ENCODE data around the gene TRPM3. TPM values are rescaled to one million over a fixed set of nuclear protein-coding genes. Genes with fewer than 3 reads are reported as not detected.
A peak's percentile ranks its signal among the peaks of the same experiment; 100 is the strongest.

Gene TRPM3
- polyA plus RNA-seq, 1 donor, result 0.57 TPM

DNA sequence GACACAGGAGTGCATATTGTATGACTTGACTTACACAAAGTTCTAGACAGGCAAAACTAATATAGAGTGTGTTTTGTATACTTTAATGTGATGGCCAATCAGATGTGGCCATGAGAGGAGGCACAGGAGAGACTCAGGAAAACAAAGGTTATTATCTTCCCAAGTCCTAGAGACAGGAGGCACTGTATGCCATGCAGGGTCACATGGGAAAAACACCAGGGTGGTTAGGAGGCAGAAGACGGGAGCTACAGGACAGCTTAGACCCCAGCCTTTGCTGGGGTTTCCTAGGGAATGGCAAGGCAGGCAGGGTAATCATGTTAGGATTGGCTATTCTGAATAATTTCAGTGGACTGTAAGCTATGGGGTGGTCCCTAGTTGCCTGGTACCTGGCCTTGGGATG is 16.2 kb downstream of the TRPM3 start:
- WGBS (ENCODE audit: insufficient coverage, low lambda C conversion rate), result no CpG with 5 or more reads among the region's 1 CpG
- DNase-seq, result no peak
- Histone ChIP-seq H3K27me3 (ENCODE audit: control insufficient read depth, insufficient read depth, low read length) (no peaks in the 10 kb centered on the region), H3K4me3 (ENCODE audit: low read length) (no peak overlapping the region), H3K4me1 (ENCODE audit: control insufficient read depth, insufficient read depth, low read length) (no peaks in the 10 kb centered on the region), H3K27ac (ENCODE audit: low read length) (no peak overlapping the region), H3K36me3 (ENCODE audit: control insufficient read depth, insufficient read depth, low read length) (no peaks in the 10 kb centered on the region), H3K9me3 (ENCODE audit: control insufficient read depth, low read depth, low read length) (no peaks in the 10 kb centered on the region)

DNA sequence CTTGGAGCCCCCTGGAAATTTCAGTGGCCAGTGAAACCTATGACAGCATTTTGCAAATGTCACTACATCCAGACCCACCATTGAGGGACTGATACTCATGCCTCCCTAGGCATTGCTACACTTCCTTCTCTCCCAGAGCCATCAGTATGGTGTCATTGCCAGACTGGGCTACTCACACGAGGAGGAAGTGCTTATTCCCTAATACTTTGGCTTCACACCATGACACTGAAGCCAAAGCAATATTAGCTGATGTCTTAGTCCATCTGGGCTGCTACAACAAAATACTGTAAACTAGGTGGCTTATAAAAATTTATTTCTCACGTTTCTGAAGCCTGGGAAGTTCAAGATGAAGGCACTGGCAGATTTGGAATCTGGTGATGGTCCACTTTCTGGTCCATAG is 22.6 kb downstream of the TRPM3 start:
- WGBS (ENCODE audit: insufficient coverage, low lambda C conversion rate), result no CpG with 5 or more reads among the region's 2 CpGs
- Histone ChIP-seq H3K4me3 (ENCODE audit: low read length) (no peak overlapping the region), H3K27me3 (ENCODE audit: control insufficient read depth, insufficient read depth, low read length) (no peaks in the 10 kb centered on the region), H3K27ac (ENCODE audit: low read length) (no peak overlapping the region), H3K9me3 (ENCODE audit: control insufficient read depth, low read depth, low read length) (no peaks in the 10 kb centered on the region), H3K36me3 (ENCODE audit: control insufficient read depth, insufficient read depth, low read length) (no peaks in the 10 kb centered on the region), H3K4me1 (ENCODE audit: control insufficient read depth, insufficient read depth, low read length) (peaks cover 7% of the 10 kb centered on the region)
- DNase-seq, result no peak

DNA sequence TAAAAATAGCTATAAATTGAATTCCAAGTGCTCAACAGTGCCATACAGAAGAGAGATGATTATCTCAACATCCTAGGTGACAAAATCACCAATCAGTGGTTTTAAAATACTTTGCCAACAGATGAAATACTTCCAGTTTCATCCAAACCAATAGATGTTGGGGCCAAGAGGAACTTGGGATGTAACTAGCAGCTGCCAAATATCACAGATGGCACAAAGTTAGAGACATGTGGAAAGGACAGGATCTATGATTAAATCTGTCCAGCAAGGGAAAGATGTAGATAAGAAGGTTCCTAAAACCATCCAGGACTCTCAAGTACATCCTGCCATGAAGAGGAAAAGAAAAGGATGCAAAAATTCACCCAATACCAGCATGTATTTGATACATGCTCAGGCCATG is 23.8 kb downstream of the TRPM3 start:
- no peaks in the 10 kb centered on the region for H3K9me3 ChIP-seq (ENCODE audit: control insufficient read depth, low read depth, low read length)
- no peak overlapping the region for H3K27ac ChIP-seq (ENCODE audit: low read length)
- no peaks in the 10 kb centered on the region for H3K27me3 ChIP-seq (ENCODE audit: control insufficient read depth, insufficient read depth, low read length)
- DNase-seq, result peak in 1 of 2 donors; percentile 11
- H3K36me3 ChIP-seq (ENCODE audit: control insufficient read depth, insufficient read depth, low read length), result no peaks in the 10 kb centered on the region
- no peak overlapping the region for H3K4me3 ChIP-seq (ENCODE audit: low read length)
- H3K4me1 ChIP-seq (ENCODE audit: control insufficient read depth, insufficient read depth, low read length), result peaks cover 7% of the 10 kb centered on the region

DNA sequence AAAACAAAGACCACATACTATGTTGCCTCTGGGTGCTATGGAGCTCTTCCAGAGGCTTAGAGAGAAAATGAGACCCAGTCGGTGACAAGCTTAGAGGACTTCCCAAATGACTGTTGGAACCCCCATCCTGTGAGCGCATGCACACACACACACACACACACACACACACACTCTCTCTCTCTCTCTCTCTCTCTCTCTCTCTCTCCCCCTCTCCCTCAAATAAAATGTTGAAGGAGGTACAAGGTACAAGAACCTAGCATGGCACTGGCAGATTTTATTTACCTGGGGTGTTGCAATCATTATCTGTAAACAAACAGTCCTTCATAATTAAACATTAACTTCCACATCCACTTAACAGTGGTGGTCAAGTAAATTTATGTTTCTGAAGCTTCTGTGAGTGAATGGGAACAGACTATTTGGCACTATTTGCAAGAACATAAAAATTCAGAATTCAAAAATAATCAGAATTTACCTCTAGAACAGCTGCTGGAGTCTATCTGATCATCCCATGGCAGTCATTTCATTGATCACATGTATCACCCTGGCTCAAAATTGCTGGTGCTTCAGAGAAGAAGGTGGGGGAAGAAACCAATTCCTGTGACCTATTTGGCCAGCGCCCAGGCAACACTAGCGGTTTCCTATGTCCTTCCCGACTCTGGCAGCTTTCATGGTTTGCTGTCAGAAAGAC is 24.9 kb downstream of the TRPM3 start:
- Histone ChIP-seq H3K4me3 (ENCODE audit: low read length) (no peak overlapping the region), H3K4me1 (ENCODE audit: control insufficient read depth, insufficient read depth, low read length) (peaks cover 7% of the 10 kb centered on the region), H3K27ac (ENCODE audit: low read length) (peak overlapping the region; percentile 33), H3K9me3 (ENCODE audit: control insufficient read depth, low read depth, low read length) (no peaks in the 10 kb centered on the region), H3K27me3 (ENCODE audit: control insufficient read depth, insufficient read depth, low read length) (no peaks in the 10 kb centered on the region), H3K36me3 (ENCODE audit: control insufficient read depth, insufficient read depth, low read length) (no peaks in the 10 kb centered on the region)
- WGBS (ENCODE audit: insufficient coverage, low lambda C conversion rate), result no CpG with 5 or more reads among the region's 5 CpGs
- DNase-seq, result peak; percentile 64 to 83

DNA sequence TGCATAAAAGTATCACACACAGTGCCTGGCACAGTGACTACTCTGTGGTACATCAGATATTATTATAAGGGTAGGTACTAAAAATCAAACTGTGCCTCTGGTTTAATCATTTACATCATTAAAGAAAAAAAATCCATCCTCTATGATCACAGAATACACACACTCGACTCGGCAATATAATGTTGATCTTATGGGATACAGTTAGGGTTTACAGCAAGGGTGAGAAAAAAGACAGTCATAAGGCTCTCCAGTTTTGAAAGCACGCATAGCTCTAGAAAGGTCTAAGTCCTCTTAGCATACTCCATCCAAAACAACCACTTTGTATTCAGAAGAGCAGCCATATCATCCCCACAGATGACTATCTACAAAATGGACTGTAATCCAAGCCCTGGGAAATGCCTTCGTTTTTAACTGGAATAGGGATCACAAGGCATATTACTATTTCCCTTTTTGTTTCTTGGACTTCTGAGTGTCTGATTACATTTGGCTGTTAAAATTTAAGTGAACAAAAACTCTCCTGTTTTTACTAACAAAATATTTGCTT is 26.6 kb downstream of the TRPM3 start:
- Histone ChIP-seq H3K27me3 (ENCODE audit: control insufficient read depth, insufficient read depth, low read length) (no peaks in the 10 kb centered on the region), H3K36me3 (ENCODE audit: control insufficient read depth, insufficient read depth, low read length) (no peaks in the 10 kb centered on the region), H3K4me3 (ENCODE audit: low read length) (no peak overlapping the region), H3K4me1 (ENCODE audit: control insufficient read depth, insufficient read depth, low read length) (peaks cover 12% of the 10 kb centered on the region), H3K9me3 (ENCODE audit: control insufficient read depth, low read depth, low read length) (no peaks in the 10 kb centered on the region), H3K27ac (ENCODE audit: low read length) (no peak overlapping the region)
- no CpG with 5 or more reads among the region's 4 CpGs for WGBS (ENCODE audit: insufficient coverage, low lambda C conversion rate)
- DNase-seq, result peak; percentile 4 to 41

DNA sequence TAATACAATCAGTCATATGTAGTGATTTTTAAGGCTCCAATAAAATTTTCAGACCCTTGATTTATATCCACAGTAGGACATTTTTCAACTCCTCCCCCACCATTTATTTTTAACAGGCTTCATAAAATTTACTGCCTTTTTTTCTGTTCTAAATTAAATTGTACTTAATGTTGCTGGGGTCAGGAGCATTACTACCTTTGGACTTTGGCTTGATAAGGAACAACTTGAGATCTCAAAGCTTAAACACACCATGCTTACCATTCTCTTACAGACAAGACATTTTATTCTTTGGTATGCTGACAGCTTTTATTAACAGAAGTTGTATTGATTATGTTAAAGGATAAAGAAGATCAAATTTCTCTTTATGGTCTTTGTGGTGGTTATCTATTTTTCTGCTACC is 30.5 kb downstream of the TRPM3 start:
- H3K27ac ChIP-seq (ENCODE audit: low read length), result peak overlapping the region; percentile 61
- H3K4me1 ChIP-seq (ENCODE audit: control insufficient read depth, insufficient read depth, low read length), result peaks cover 5% of the 10 kb centered on the region
- H3K36me3 ChIP-seq (ENCODE audit: control insufficient read depth, insufficient read depth, low read length), result no peaks in the 10 kb centered on the region
- DNase-seq, result peak; percentile 44 to 77
- no peaks in the 10 kb centered on the region for H3K9me3 ChIP-seq (ENCODE audit: control insufficient read depth, low read depth, low read length)
- no peak overlapping the region for H3K4me3 ChIP-seq (ENCODE audit: low read length)
- H3K27me3 ChIP-seq (ENCODE audit: control insufficient read depth, insufficient read depth, low read length), result no peaks in the 10 kb centered on the region

DNA sequence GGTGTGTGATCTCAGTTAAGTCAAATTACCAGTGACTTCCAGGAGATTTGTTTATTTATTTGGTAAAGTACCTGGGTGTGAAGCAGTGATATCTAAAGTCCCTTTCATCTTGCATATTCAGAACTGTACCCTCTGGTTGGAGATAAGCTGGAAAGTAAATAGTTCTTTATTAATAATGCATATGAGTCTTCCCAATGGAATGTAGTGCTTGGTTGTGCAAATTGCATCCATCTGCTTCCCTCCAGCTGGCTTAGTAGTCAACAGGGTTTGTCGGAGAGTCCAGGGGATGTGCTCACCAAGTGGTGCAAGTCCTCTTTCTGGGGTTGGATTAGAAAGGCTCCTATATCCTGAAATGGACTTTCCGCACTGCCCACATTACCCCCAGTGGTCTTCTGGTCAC is 42.0 kb downstream of the TRPM3 start:
- Histone ChIP-seq H3K27ac (ENCODE audit: low read length) (no peak overlapping the region), H3K4me1 (ENCODE audit: control insufficient read depth, insufficient read depth, low read length) (no peaks in the 10 kb centered on the region), H3K36me3 (ENCODE audit: control insufficient read depth, insufficient read depth, low read length) (no peaks in the 10 kb centered on the region), H3K4me3 (ENCODE audit: low read length) (no peak overlapping the region), H3K27me3 (ENCODE audit: control insufficient read depth, insufficient read depth, low read length) (no peaks in the 10 kb centered on the region), H3K9me3 (ENCODE audit: control insufficient read depth, low read depth, low read length) (no peaks in the 10 kb centered on the region)
- WGBS (ENCODE audit: insufficient coverage, low lambda C conversion rate), result no CpG with 5 or more reads among the region's 2 CpGs
- no peak for DNase-seq

DNA sequence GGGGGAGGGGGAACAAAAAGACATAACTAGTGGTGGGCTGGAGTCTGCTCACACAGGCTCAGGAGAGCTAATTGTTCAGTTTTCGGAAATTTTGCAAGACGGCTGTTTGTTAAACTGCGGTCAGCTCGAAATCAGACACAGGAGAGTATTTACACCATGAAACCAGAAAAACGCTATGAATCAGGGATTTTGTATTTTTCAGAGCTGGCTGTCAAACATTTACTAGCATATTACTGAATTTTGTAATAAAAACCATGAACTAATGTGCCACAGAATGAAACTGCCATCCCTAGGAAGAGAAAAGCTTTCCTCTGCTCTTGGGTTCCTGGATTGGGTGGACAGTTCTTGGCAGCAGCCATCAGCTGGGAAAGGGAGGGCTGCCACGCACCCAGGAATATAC is 45.3 kb downstream of the TRPM3 start:
- no peak overlapping the region for H3K4me3 ChIP-seq (ENCODE audit: low read length)
- no peaks in the 10 kb centered on the region for H3K36me3 ChIP-seq (ENCODE audit: control insufficient read depth, insufficient read depth, low read length)
- no peak overlapping the region for H3K27ac ChIP-seq (ENCODE audit: low read length)
- no peaks in the 10 kb centered on the region for H3K27me3 ChIP-seq (ENCODE audit: control insufficient read depth, insufficient read depth, low read length)
- no peaks in the 10 kb centered on the region for H3K4me1 ChIP-seq (ENCODE audit: control insufficient read depth, insufficient read depth, low read length)
- 100% methylated on average over 1 of the region's 6 CpGs for WGBS (ENCODE audit: insufficient coverage, low lambda C conversion rate)
- DNase-seq, result no peak
- no peaks in the 10 kb centered on the region for H3K9me3 ChIP-seq (ENCODE audit: control insufficient read depth, low read depth, low read length)

DNA sequence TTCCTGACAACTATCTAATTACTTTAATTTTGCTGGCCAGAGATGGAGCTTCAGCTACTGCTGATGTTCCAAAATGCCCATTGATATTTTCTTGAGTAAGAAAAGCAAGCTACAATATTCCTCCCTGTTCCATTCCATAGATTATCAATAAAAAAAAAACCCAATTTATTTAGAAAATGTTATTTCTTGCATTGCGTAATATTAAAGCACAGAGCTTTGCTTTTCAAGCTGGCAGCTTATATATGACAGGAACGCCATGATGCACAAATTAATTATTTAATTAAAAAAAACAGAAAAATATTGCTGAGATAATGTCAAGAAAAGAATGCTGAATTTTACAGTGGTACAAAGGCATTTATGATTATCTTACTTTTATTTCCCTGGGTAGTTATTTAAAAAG is 47.9 kb downstream of the TRPM3 start:
- H3K27me3 ChIP-seq (ENCODE audit: control insufficient read depth, insufficient read depth, low read length), result no peaks in the 10 kb centered on the region
- no peaks in the 10 kb centered on the region for H3K9me3 ChIP-seq (ENCODE audit: control insufficient read depth, low read depth, low read length)
- no peak overlapping the region for H3K27ac ChIP-seq (ENCODE audit: low read length)
- no peaks in the 10 kb centered on the region for H3K4me1 ChIP-seq (ENCODE audit: control insufficient read depth, insufficient read depth, low read length)
- 100% methylated on average over 2 of the region's 2 CpGs for WGBS (ENCODE audit: insufficient coverage, low lambda C conversion rate)
- DNase-seq, result no peak
- no peaks in the 10 kb centered on the region for H3K36me3 ChIP-seq (ENCODE audit: control insufficient read depth, insufficient read depth, low read length)
- H3K4me3 ChIP-seq (ENCODE audit: low read length), result no peak overlapping the region

DNA sequence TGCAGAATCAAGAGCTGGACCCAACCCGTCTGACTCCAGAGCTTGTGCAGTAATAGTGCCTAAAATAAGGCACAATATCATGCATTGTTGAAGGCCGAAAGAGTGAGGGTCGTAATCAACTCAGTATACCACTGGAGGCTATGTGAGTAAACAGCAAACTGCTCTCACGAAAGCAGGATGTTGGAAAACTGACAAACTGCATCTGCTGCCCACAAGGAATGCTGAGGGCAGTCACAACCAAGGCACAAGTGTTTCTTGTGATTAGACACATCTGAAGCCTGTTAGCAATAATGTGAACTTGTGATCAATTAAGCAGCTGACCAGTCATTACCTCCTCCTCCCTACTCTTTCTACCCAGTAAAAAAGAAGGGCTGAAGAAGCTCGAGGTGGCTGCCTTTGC is 48.8 kb downstream of the TRPM3 start:
- WGBS (ENCODE audit: insufficient coverage, low lambda C conversion rate), result no CpG with 5 or more reads among the region's 5 CpGs
- H3K4me1 ChIP-seq (ENCODE audit: control insufficient read depth, insufficient read depth, low read length), result no peaks in the 10 kb centered on the region
- H3K36me3 ChIP-seq (ENCODE audit: control insufficient read depth, insufficient read depth, low read length), result no peaks in the 10 kb centered on the region
- DNase-seq, result no peak
- H3K27ac ChIP-seq (ENCODE audit: low read length), result no peak overlapping the region
- no peak overlapping the region for H3K4me3 ChIP-seq (ENCODE audit: low read length)
- no peaks in the 10 kb centered on the region for H3K27me3 ChIP-seq (ENCODE audit: control insufficient read depth, insufficient read depth, low read length)
- no peaks in the 10 kb centered on the region for H3K9me3 ChIP-seq (ENCODE audit: control insufficient read depth, low read depth, low read length)

DNA sequence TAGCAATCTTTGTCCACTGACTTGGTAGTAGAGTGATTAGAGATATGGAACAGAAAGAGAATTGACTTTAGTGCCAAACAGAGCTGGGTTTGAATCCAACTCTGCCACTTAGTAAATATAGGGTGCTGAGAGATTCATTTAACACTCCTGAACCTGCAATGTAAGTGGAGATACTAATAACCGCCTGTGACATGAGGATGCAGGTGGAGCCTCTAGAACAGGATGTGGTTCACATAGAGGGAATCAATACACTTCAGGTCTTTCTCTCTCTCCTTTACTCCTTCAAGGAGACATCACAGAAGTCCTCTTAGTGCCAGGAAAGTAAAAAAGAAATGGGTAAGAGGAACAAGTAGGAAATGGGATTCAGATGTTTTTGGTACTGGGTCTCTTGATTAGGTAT is 49.8 kb downstream of the TRPM3 start:
- no peak overlapping the region for H3K27ac ChIP-seq (ENCODE audit: low read length)
- H3K27me3 ChIP-seq (ENCODE audit: control insufficient read depth, insufficient read depth, low read length), result no peaks in the 10 kb centered on the region
- H3K4me1 ChIP-seq (ENCODE audit: control insufficient read depth, insufficient read depth, low read length), result no peaks in the 10 kb centered on the region
- WGBS (ENCODE audit: insufficient coverage, low lambda C conversion rate), result no CpG with 5 or more reads among the region's 1 CpG
- no peaks in the 10 kb centered on the region for H3K36me3 ChIP-seq (ENCODE audit: control insufficient read depth, insufficient read depth, low read length)
- DNase-seq, result no peak
- H3K9me3 ChIP-seq (ENCODE audit: control insufficient read depth, low read depth, low read length), result no peaks in the 10 kb centered on the region
- H3K4me3 ChIP-seq (ENCODE audit: low read length), result no peak overlapping the region

Measured in large intestine (tissue), 3 donors.